K562 (cell line): Measurements from ENCODE around the gene DDX5. TPM values are rescaled to one million over a fixed set of nuclear protein-coding genes. Genes with fewer than 3 reads are reported as not detected.

ENCODE experiments used
- CCNT2 ChIP-seq: IDR thresholded peaks from 2 replicates; pipeline ENCODE4 v1.6.1; 2011; ENCODE audit warnings: borderline replicate concordance, low read depth, mild to moderate bottlenecking, moderate library complexity, mixed read lengths, low read length; ENCODE audit not compliant: insufficient read length; ENCODE audit errors: extremely low read depth
- GABPB1 ChIP-seq: sonication (generic); formaldehyde crosslinking; IDR thresholded peaks from 2 replicates; pipeline ENCODE4 v1.8.0; 2022; ENCODE audit warnings: mild to moderate bottlenecking, missing genetic modification reagents
- KLF1 ChIP-seq: fragments of 450-650 bp; IDR thresholded peaks from 2 replicates; pipeline ENCODE4 v1.6.1; 2016; ENCODE audit warnings: missing genetic modification characterization, missing compliant biosample characterization
- NCOR1 ChIP-seq: fragments of 450-650 bp; IDR thresholded peaks from 2 replicates; pipeline ENCODE4 v1.6.1; 2016; ENCODE audit warnings: mild to moderate bottlenecking, moderate library complexity
- POLR2A ChIP-seq: fragments of 450-650 bp; conservative IDR thresholded peaks from 2 replicates; pipeline ENCODE4 v1.6.1; 2016
- RBM14 ChIP-seq: fragments of 200-400 bp; formaldehyde crosslinking; IDR thresholded peaks from 2 replicates; pipeline ENCODE4 v1.6.1; 2018; ENCODE audit warnings: low read depth, mild to moderate bottlenecking, low read length, moderate library complexity, borderline replicate concordance; ENCODE audit not compliant: insufficient read depth
- STAT5B ChIP-seq: fragments of 250-450 bp; sonication (Bioruptor Pico); IDR thresholded peaks from 2 replicates; pipeline ENCODE4 v1.8.0; 2021; ENCODE audit warnings: mild to moderate bottlenecking, inconsistent platforms
- WHSC1 ChIP-seq: IDR thresholded peaks from one replicate; pipeline ENCODE4 v1.6.1; 2012; ENCODE audit warnings: low read length, control low read depth, inconsistent platforms
- YY1 ChIP-seq, 3 experiments: IDR thresholded peaks; 2 replicates each; pipeline ENCODE4 v1.6.1; 2011; ENCODE audit warnings: low read length in 2 of 3, mild to moderate bottlenecking in 2 of 3, moderate library complexity in 2 of 3, borderline replicate concordance in 1 of 3, control low read depth in 1 of 3, low read depth in 1 of 3; ENCODE audit not compliant: insufficient read depth in 3 of 3, insufficient replicate concordance in 2 of 3, control insufficient read depth in 1 of 3, insufficient read length in 1 of 3; ENCODE audit errors: extremely low read depth in 1 of 3
- ZFPM2 ChIP-seq: fragments of 250-450 bp; sonication (Bioruptor Pico); IDR thresholded peaks from 2 replicates; pipeline ENCODE4 v1.5.1; 2022; ENCODE audit warnings: mild to moderate bottlenecking
- ZNF24 ChIP-seq: fragments of 450-650 bp; IDR thresholded peaks from 2 replicates; pipeline ENCODE4 v1.6.1; 2016
- ZNF280A ChIP-seq: fragments of 450-650 bp; IDR thresholded peaks from 2 replicates; pipeline ENCODE4 v1.6.1; 2018; ENCODE audit warnings: mild to moderate bottlenecking, low read depth; ENCODE audit not compliant: partially characterized antibody
- ZNF584 ChIP-seq: fragments of 200-800 bp; sonication (Bioruptor generic); IDR thresholded peaks from 2 replicates; pipeline ENCODE4 v1.6.1; 2016; ENCODE audit warnings: low read depth, mild to moderate bottlenecking, missing genetic modification characterization, missing compliant biosample characterization
- polyA plus RNA-seq, 8 experiments: library from polyadenylated mRNA; depleted of rRNA in 4 of 8; stranded (reverse) in 5 of 8; unstranded in 3 of 8; fragments of >200 nt; fragmentation: Nextera tagmentation in 2 of 8; fragmentation: Illumina TruSeq in 1 of 8; extraction: Ambion mirVana in 2 of 8; extraction: Trizol in 1 of 8; gene quantifications; 2 replicates each; pipeline versions ENCODE4 v1.2.1 to v1.2.3, GENCODE V29; 2011 to 2014; ENCODE audit warnings: inconsistent platforms in 1 of 8, missing spikeins in 1 of 8
- total RNA-seq, 7 experiments: library from RNA; depleted of rRNA in 6 of 7; stranded (reverse); fragments of >200 nt in 6 of 7; fragmentation: Illumina TruSeq in 2 of 7; extraction: Trizol in 2 of 7; gene quantifications; 2 replicates each; pipeline versions ENCODE4 v1.2.1 to v1.2.3, GENCODE V29; 2011 to 2021; ENCODE audit warnings: low replicate concordance in 1 of 7
- TF ChIP-seq, protein P1 (sequence below): sonication (generic); formaldehyde crosslinking; IDR thresholded peaks from 2 replicates; pipeline ENCODE4 v1.8.0; 2022; ENCODE audit warnings: mild to moderate bottlenecking, missing genetic modification reagents

Gene DDX5
- total and polyA plus RNA-seq, 9 of the 15 experiments (the other 6 are each of a cell fraction or from before 2014, with no cell fraction given) = 306 to 1,639 (median 604) TPM

DNA sequence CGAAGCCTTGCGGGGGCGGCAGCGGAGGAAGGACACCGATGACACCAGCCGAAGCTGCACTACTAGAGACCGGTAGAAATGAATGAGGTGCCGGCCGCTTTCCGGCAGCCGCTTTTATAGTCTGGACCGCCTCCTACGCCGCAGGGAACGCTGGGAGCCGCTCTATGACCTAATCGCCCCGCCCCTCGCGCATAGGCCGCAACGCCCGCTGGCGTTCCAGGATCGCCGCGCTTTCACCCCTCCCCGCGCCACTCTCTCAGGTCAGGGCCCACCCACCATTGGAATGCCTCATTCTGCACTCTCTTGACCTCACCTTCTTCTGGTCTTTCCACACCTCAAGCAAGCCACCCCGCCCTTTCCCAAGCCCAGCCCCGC, at the start of gene DDX5 (continued):
- TF ChIP-seq, protein P1, sequence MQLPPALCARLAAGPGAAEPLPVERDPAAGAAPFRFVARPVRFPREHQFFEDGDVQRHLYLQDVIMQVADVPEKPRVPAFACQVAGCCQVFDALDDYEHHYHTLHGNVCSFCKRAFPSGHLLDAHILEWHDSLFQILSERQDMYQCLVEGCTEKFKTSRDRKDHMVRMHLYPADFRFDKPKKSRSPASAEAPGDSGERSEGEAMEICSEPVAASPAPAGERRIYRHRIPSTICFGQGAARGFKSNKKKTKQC (CRISPR knock-in tag) = 0 out of 2 replicates have a peak, but pooled peaks have one; percentile 64
- TF ChIP-seq GABPB1 (CRISPR knock-in tag) (no peak), WHSC1 (no peak), ZNF280A (no peak), KLF1 (tag) (peak; percentile 98), ZNF584 (CRISPR knock-in tag) (0 out of 2 replicates have a peak, but pooled peaks have one; percentile 58), ZNF24 (peak; percentile 91), STAT5B (CRISPR knock-in tag) (no peak), NCOR1 (0 out of 2 replicates have a peak, but pooled peaks have one; percentile 51), CCNT2 (peak; percentile 84), ZFPM2 (CRISPR knock-in tag) (no peak), YY1 (IDR thresholded peaks at IDR 0.05; ENCODE audit: borderline replicate concordance in 1 of 3, control insufficient read depth in 1 of 3, extremely low read depth in 1 of 3, insufficient read depth in 3 of 3, insufficient read length in 1 of 3, insufficient replicate concordance in 2 of 3, low read depth in 1 of 3, low read length in 2 of 3) (peak in 1 of 3 experiments; percentile 77), POLR2A (peak; percentile 100), RBM14 (peak; percentile 76; the same call in 1 of the 2 replicates)
